ENCODE measurements around the gene VWDE.

VWDE gene

GRCh38 chr7:12325646-12326045 is 78.0 kb downstream of the VWDE start:
- no peak for DNase-seq

GRCh38 chr7:12323415-12323814 is 80.2 kb downstream of the VWDE start:
- DNase-seq: no peak

- no peak for DNase-seq
Observed at GRCh38 chr7:12322903-12323300, 80.8 kb downstream of the VWDE start.

- peak; percentile 3 for DNase-seq
Observed at GRCh38 chr7:12322284-12322902, 81.3 kb downstream of the VWDE start.

- no peak for DNase-seq
Observed at GRCh38 chr7:12320987-12321647, 82.5 kb downstream of the VWDE start.

- DNase-seq: no peak
Observed at GRCh38 chr7:12320241-12320986, 83.3 kb downstream of the VWDE start.

GRCh38 chr7:12317675-12318074 is 86.0 kb downstream of the VWDE start:
- DNase-seq: no peak

GRCh38 chr7:12316925-12317324 is 86.7 kb downstream of the VWDE start:
- no peak for DNase-seq

GRCh38 chr7:12315049-12315448 is 88.6 kb downstream of the VWDE start:
- no peak for DNase-seq

GRCh38 chr7:12314199-12314598 is 89.5 kb downstream of the VWDE start:
- no peak for DNase-seq

- DNase-seq: no peak
Observed at GRCh38 chr7:12305502-12305901, 98.2 kb downstream of the VWDE start.

- DNase-seq: no peak
Observed at GRCh38 chr7:12303495-12303894, 100.2 kb downstream of the VWDE start.

GRCh38 chr7:12303062-12303461 is 100.6 kb downstream of the VWDE start:
- DNase-seq: no peak

GRCh38 chr7:12300415-12300814 is 103.2 kb downstream of the VWDE start:
- DNase-seq: no peak

- no peak for DNase-seq
Observed at GRCh38 chr7:12299367-12299766, 104.3 kb downstream of the VWDE start.

- no peak for DNase-seq
Observed at GRCh38 chr7:12297283-12298108, 106.2 kb downstream of the VWDE start.

- DNase-seq: no peak
Observed at GRCh38 chr7:12296051-12296570, 107.6 kb downstream of the VWDE start.

GRCh38 chr7:12294701-12295100 is 109.0 kb downstream of the VWDE start:
- DNase-seq: no peak

- peak; percentile 6 for DNase-seq
Observed at GRCh38 chr7:12291870-12292269, 111.8 kb downstream of the VWDE start.

GRCh38 chr7:12290761-12291160 is 112.9 kb downstream of the VWDE start:
- DNase-seq: no peak

GRCh38 chr7:12289996-12290395 is 113.7 kb downstream of the VWDE start:
- no peak for DNase-seq

- no peak for DNase-seq
Observed at GRCh38 chr7:12287901-12288300, 115.8 kb downstream of the VWDE start.

- DNase-seq: no peak
Observed at GRCh38 chr7:12281038-12281437, 122.6 kb downstream of the VWDE start.

Measured in stimulated activated CD4-positive, alpha-beta T cell treated with anti-CD3 and anti-CD28 coated beads, Interleukin-15, amount 100 ng/mL, for 24 hours (primary cell).